SK-N-SH (cell line): ENCODE measurements around the gene ANAPC4. TPM values are rescaled to one million over a fixed set of nuclear protein-coding genes. Genes with fewer than 3 reads are reported as not detected.

ENCODE experiments used
- CTCF ChIA-PET: fragments of 300-600, 350-600 bp; formaldehyde crosslinking; extraction: SDS; loops from one replicate; lab custom pipeline; 2021; lab: Yijun Ruan, JAX
- POLR2A ChIA-PET: fragments of 350-600 bp; sonication (Branson Sonifier 250); formaldehyde crosslinking; extraction: SDS; loops from one replicate; lab custom pipeline; 2020; ENCODE audit warnings: antibody characterized with exemption, inconsistent platforms; lab: Yijun Ruan, JAX
- DNase-seq: peaks from one replicate; pipeline ENCODE4 v3.0.0; 2012
- H2AFZ ChIP-seq: fragments of 200-600 bp; sonication (generic); 2 replicates; pipeline ENCODE4 v1.8.1; 2016; ENCODE audit warnings: antibody characterized with exemption, mild to moderate bottlenecking, low read depth
- H3F3A ChIP-seq: fragments of 200-600 bp; sonication (generic); replicated peaks from 2 replicates; pipeline ENCODE3; 2016; ENCODE audit warnings: antibody characterized with exemption, mild to moderate bottlenecking; ENCODE audit not compliant: insufficient read depth
- H3K27ac ChIP-seq, 2 experiments: fragments of 200-500 bp in 1 of 2; fragments of 200-600 bp in 1 of 2; sonication (Bioruptor generic) in 1 of 2; sonication (generic), shearing (Covaris generic) in 1 of 2; 2 replicates each; pipeline versions ENCODE4 v1.5.1 to v1.6.1; 2014 to 2016; ENCODE audit warnings: low read depth in 2 of 2, inconsistent platforms in 1 of 2, low read length in 1 of 2, mild to moderate bottlenecking in 1 of 2, mixed read lengths in 1 of 2
- H3K27me3 ChIP-seq: fragments of 200-600 bp; sonication (generic), shearing (Covaris generic); 2 replicates; pipeline ENCODE4 v1.6.1; 2016; ENCODE audit warnings: mixed run types; ENCODE audit not compliant: insufficient read depth
- H3K36me3 ChIP-seq, 2 experiments: fragments of 200-500 bp in 1 of 2; fragments of 200-600 bp in 1 of 2; sonication (Bioruptor generic) in 1 of 2; sonication (generic) in 1 of 2; replicated peaks in 1 of 2; 2 replicates each; pipeline versions ENCODE3 to v1.5.1; 2014 to 2016; ENCODE audit warnings: low read length in 1 of 2, mild to moderate bottlenecking in 1 of 2; ENCODE audit not compliant: insufficient read depth in 2 of 2, control insufficient read depth in 1 of 2
- H3K4me1 ChIP-seq, 2 experiments: fragments of 200-500 bp in 1 of 2; fragments of 200-600 bp in 1 of 2; sonication (Bioruptor generic) in 1 of 2; sonication (generic), shearing (Covaris generic) in 1 of 2; 2 replicates each; pipeline versions ENCODE4 v1.5.1 to v1.6.1; 2014 to 2016; ENCODE audit warnings: low read depth in 1 of 2, low read length in 1 of 2, mixed run types in 1 of 2; ENCODE audit not compliant: insufficient read depth in 2 of 2, control insufficient read depth in 1 of 2
- H3K4me2 ChIP-seq: fragments of 200-600 bp; sonication (generic), shearing (Covaris generic); 2 replicates; pipeline ENCODE4 v1.6.1; 2017; ENCODE audit warnings: mixed run types
- H3K4me3 ChIP-seq, 2 experiments: fragments of 200-500 bp in 1 of 2; fragments of 200-600 bp in 1 of 2; sonication (Bioruptor generic) in 1 of 2; sonication (generic), shearing (Covaris generic) in 1 of 2; 2 replicates each; pipeline versions ENCODE4 v1.5.1 to v1.8.1; 2014 to 2016; ENCODE audit warnings: low read depth in 2 of 2, inconsistent platforms in 1 of 2, low read length in 1 of 2, mild to moderate bottlenecking in 1 of 2, mixed read lengths in 1 of 2, moderate library complexity in 1 of 2
- H3K79me2 ChIP-seq: fragments of 200-600 bp; sonication (generic); 2 replicates; pipeline ENCODE4 v1.8.1; 2017; ENCODE audit warnings: mild to moderate bottlenecking; ENCODE audit not compliant: insufficient read depth
- H3K9ac ChIP-seq: fragments of 200-600 bp; sonication (generic); 2 replicates; pipeline ENCODE4 v1.6.1; 2017; ENCODE audit warnings: mixed run types
- H3K9me2 ChIP-seq: fragments of 200-600 bp; sonication (generic); 2 replicates; pipeline ENCODE4 v1.6.1; 2017; ENCODE audit warnings: mixed run types
- H3K9me3 ChIP-seq: fragments of 200-600 bp; sonication (generic); 2 replicates; pipeline ENCODE4 v1.6.1; 2017; ENCODE audit warnings: mixed run types, mild to moderate bottlenecking, moderate library complexity
- H4K20me1 ChIP-seq: fragments of 200-600 bp; sonication (generic); 2 replicates; pipeline ENCODE4 v1.6.1; 2017; ENCODE audit warnings: mild to moderate bottlenecking, mixed run types; ENCODE audit not compliant: insufficient read depth
- EP300 ChIP-seq, 2 experiments: IDR thresholded peaks; 2 replicates each; pipeline versions ENCODE4 v1.4.0 to v1.6.1; 2012; ENCODE audit warnings: borderline replicate concordance in 1 of 2, low read depth in 1 of 2, low read length in 1 of 2
- EZH2phosphoT487 ChIP-seq: fragments of 200-600 bp; sonication (generic); IDR thresholded peaks from 2 replicates; pipeline ENCODE4 v1.6.1; 2017; ENCODE audit warnings: low read depth, mixed run types, mild to moderate bottlenecking, antibody characterized with exemption, moderate library complexity, borderline replicate concordance
- FOXM1 ChIP-seq: IDR thresholded peaks from 2 replicates; pipeline ENCODE4 v1.4.0; 2012; ENCODE audit warnings: low read depth, mild to moderate bottlenecking
- IRF3 ChIP-seq: fragments of 150-350 bp; IDR thresholded peaks from 2 replicates; pipeline ENCODE4 v1.6.1; 2016; ENCODE audit warnings: mild to moderate bottlenecking, low read depth, low read length
- POLR2AphosphoS5 ChIP-seq: IDR thresholded peaks from 2 replicates; pipeline ENCODE4 v1.6.1; 2012; ENCODE audit warnings: low read depth, low read length
- RCOR1 ChIP-seq: fragments of 150-350 bp; IDR thresholded peaks from 2 replicates; pipeline ENCODE4 v1.6.1; 2017; ENCODE audit warnings: antibody characterized with exemption, low read length
- TEAD4 ChIP-seq: IDR thresholded peaks from 2 replicates; pipeline ENCODE4 v1.4.0; 2012; ENCODE audit warnings: mild to moderate bottlenecking, borderline replicate concordance; ENCODE audit not compliant: insufficient read depth
- WGBS: methylation state at CpG from one replicate; pipeline ENCODE4 v1.1.6; 2017; ENCODE audit warnings: low lambda C conversion rate; 5-methylcytosine and 5-hydroxymethylcytosine counted together
- polyA plus RNA-seq, 3 experiments: library from polyadenylated mRNA; depleted of rRNA; stranded (reverse); fragments of >200 nt; gene quantifications; 2 replicates each; pipeline ENCODE4 v1.2.3, GENCODE V29; 2012
- TF ChIP-seq, protein P1 (sequence below): IDR thresholded peaks from 2 replicates; pipeline ENCODE4 v1.4.0; 2012; ENCODE audit warnings: low read depth, borderline replicate concordance

Gene ANAPC4
- polyA plus RNA-seq, 1 of the 3 experiments (the other 2 are of a cell fraction), result 7.7 TPM

- Histone ChIP-seq H3K36me3 (peaks cover 0 to 4% of the 10 kb centered on the region in 2 experiments), H3K79me2 (no peaks in the 10 kb centered on the region), H2AFZ (no peak overlapping the region), H3K27me3 (no peaks in the 10 kb centered on the region), H3K27ac (no peak overlapping the region), H3K4me3 (no peak overlapping the region), H3K9me3 (no peaks in the 10 kb centered on the region), H3K4me1 (no peaks in the 10 kb centered on the region), H3K9ac (no peak overlapping the region), H4K20me1 (no peaks in the 10 kb centered on the region), H3F3A (no peaks in the 10 kb centered on the region), H3K9me2 (no peaks in the 10 kb centered on the region), H3K4me2 (no peak overlapping the region)
- 82% methylated on average over 5 of the region's 5 CpGs for WGBS
- ChIA-PET CTCF (interaction anchor here (1.1 kb wide), 1 partner anchor 12 kb away, joined by 3 read pairs; no protein-coding TSS in a partner anchor), POLR2A (no interaction called here)
- no peak for DNase-seq
- TF ChIP-seq, protein P1, sequence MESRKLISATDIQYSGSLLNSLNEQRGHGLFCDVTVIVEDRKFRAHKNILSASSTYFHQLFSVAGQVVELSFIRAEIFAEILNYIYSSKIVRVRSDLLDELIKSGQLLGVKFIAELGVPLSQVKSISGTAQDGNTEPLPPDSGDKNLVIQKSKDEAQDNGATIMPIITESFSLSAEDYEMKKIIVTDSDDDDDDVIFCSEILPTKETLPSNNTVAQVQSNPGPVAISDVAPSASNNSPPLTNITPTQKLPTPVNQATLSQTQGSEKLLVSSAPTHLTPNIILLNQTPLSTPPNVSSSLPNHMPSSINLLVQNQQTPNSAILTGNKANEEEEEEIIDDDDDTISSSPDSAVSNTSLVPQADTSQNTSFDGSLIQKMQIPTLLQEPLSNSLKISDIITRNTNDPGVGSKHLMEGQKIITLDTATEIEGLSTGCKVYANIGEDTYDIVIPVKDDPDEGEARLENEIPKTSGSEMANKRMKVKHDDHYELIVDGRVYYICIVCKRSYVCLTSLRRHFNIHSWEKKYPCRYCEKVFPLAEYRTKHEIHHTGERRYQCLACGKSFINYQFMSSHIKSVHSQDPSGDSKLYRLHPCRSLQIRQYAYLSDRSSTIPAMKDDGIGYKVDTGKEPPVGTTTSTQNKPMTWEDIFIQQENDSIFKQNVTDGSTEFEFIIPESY, result no peak
- no peak for TF ChIP-seq FOXM1
- TF ChIP-seq TEAD4, result no peak
- TF ChIP-seq EP300 (IDR thresholded peaks at IDR 0.05; ENCODE audit: borderline replicate concordance in 1 of 2, low read depth in 1 of 2, low read length in 1 of 2), result no peak
These were observed 31.3 kb upstream of the ANAPC4 start for GRCh38 chr4:25345744-25346143.

DNA sequence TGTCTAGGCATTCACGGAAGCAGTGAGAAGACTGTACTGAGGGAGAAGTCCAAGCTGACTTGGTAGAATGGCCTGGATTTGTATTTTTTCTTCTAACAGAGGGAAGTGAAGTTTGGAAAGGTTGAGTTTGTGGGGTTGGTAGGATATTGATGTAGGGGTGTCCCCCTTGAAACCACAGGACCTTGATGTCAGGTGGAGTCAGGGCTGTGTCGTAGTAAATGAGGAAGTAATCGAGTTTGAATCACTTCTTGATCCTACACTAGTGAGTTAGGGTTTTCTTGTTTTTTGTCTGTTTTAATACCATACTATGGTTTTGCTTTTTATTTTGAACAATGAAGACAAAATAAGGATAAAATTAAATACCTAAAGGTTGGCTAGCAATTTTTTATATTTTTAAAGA lies 30.1 kb upstream of the ANAPC4 start:
- Histone ChIP-seq H3K9me2 (no peaks in the 10 kb centered on the region), H4K20me1 (no peaks in the 10 kb centered on the region), H3K4me3 (no peak overlapping the region), H3K4me2 (no peak overlapping the region), H3K4me1 (peaks cover 0 to 6% of the 10 kb centered on the region in 2 experiments; a peak in 1 of 4 replicates), H3K36me3 (no peaks in the 10 kb centered on the region), H3K79me2 (no peaks in the 10 kb centered on the region), H3F3A (no peaks in the 10 kb centered on the region), H2AFZ (no peak overlapping the region), H3K27ac (no peak overlapping the region), H3K9me3 (no peaks in the 10 kb centered on the region), H3K27me3 (no peaks in the 10 kb centered on the region), H3K9ac (no peak overlapping the region)
- WGBS, result 97% methylated on average over 3 of the region's 3 CpGs
- POLR2A ChIA-PET, result no interaction called here
- DNase-seq, result no peak
- CTCF ChIA-PET, result interaction anchor here (0.7 to 1.4 kb wide), 2 partner anchors 20 to 871 kb away, joined by 3 to 5 read pairs; no protein-coding TSS in a partner anchor
- no peak for TF ChIP-seq POLR2AphosphoS5
- TF ChIP-seq IRF3, result no peak
- TF ChIP-seq RCOR1, result no peak
- TF ChIP-seq EZH2phosphoT487, result no peak
